Activated CD4-positive, alpha-beta T cell treated with anti-CD3 and anti-CD28 coated beads for 1 hour (primary cell): ENCODE measurements around the gene IFIT5.
"Not testable (repeated sequence)": the region's sequence is repeated elsewhere in the genome, so short reads cannot be mapped to it uniquely, and the experiment has no call there.

ENCODE experiments used
- DNase-seq: peaks from one replicate; pipeline ENCODE4 v3.0.0-alpha.2; 2020

IFIT5 gene

GRCh38 chr10:89440226-89441009 is 26.1 kb downstream of the IFIT5 start:
- DNase-seq: no peak

GRCh38 chr10:89442289-89442688 is 27.9 kb downstream of the IFIT5 start:
- DNase-seq: no peak

DNA sequence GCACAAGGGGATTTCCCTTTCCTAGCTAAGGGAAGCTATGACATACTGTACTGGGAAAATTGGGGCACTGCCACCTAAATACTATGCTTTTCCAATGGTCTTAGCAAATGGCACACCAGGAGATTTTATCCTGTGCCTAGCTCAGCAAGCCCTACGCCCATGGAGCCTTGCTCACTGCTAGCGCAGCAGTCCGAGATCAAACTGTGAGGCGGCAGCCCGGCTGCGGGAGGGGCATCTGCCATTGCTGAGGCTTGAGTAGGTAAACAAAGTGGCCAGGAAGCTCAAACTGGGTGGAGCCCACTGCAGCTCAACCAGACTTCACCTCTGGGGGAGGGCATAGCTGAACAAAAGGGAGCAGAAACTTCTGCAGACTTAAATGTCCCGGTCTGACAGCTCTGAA is 30.5 kb downstream of the IFIT5 start:
- not testable (repeated sequence) for DNase-seq

DNA sequence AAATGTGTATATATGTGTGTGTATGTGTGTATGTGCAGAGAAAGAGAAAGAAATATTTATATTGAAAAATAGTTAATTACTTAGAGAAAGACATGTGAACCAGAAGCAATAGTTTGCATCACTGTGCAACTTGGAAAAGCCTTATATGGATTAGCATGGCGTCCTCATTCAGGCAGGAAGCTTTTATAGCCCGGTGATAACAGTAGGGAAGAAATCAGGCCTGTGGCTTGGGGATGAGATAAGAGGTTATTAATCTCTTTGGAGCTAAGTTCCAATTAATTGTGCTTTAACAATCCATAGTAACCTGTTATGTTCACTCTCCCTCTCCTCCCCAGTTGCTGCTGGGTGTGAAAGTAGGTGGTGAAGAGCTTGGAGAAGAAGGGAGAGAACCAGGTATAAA is 36.5 kb downstream of the IFIT5 start:
- DNase-seq: no peak

GRCh38 chr10:89452193-89452592 is 37.8 kb downstream of the IFIT5 start:
- DNase-seq: no peak

- no peak for DNase-seq
These were observed 40.4 kb downstream of the IFIT5 start for GRCh38 chr10:89454561-89455347.

- no peak for DNase-seq
These were observed 43.9 kb downstream of the IFIT5 start for GRCh38 chr10:89458291-89458690.

- DNase-seq: no peak
These were observed 44.4 kb downstream of the IFIT5 start for GRCh38 chr10:89458784-89459183.

- DNase-seq: no peak
These were observed 49.6 kb downstream of the IFIT5 start for GRCh38 chr10:89463846-89464537.

GRCh38 chr10:89465196-89465595 is 50.8 kb downstream of the IFIT5 start:
- DNase-seq: no peak

- DNase-seq: no peak
These were observed 52.2 kb downstream of the IFIT5 start for GRCh38 chr10:89466599-89467035.

GRCh38 chr10:89468191-89468965 is 54.0 kb downstream of the IFIT5 start:
- no peak for DNase-seq

GRCh38 chr10:89469517-89469916 is 55.1 kb downstream of the IFIT5 start:
- no peak for DNase-seq
